Jurkat, Clone E6-1 (cell line): Measurements from ENCODE around the gene TAF5L.
"Not testable (repeated sequence)": the region's sequence is repeated elsewhere in the genome, so short reads cannot be mapped to it uniquely, and the experiment has no call there.

Source experiments
- DNase-seq: peaks from one replicate; pipeline ENCODE4 v3.0.0-alpha.2; 2011; ENCODE audit warnings: low read depth, low spot score
- H3K4me3 ChIP-seq: 2 replicates; pipeline ENCODE4 v1.5.1; 2011; ENCODE audit warnings: mild to moderate bottlenecking, low read length, control low read depth, moderate library complexity

The TAF5L gene

GRCh38 chr1:229643996-229644745 is 18.2 kb upstream of the TAF5L start:
- DNase-seq = no peak

GRCh38 chr1:229642970-229643369 is 17.0 kb upstream of the TAF5L start:
- no peak for DNase-seq
- no peak overlapping the region for H3K4me3 ChIP-seq

More at GRCh38 chr1:229643996-229644745, 18.2 kb upstream of the TAF5L start:
- H3K4me3 ChIP-seq = no peak overlapping the region

- H3K4me3 ChIP-seq = no peak overlapping the region
- DNase-seq = no peak
These were observed 16.5 kb upstream of the TAF5L start for GRCh38 chr1:229642376-229642775.

- H3K4me3 ChIP-seq = no peak overlapping the region
- DNase-seq = no peak
These were observed 15.4 kb upstream of the TAF5L start for GRCh38 chr1:229641306-229641705.

- H3K4me3 ChIP-seq = no peak overlapping the region
- DNase-seq = no peak
These were observed 14.5 kb upstream of the TAF5L start for GRCh38 chr1:229640455-229640854.

GRCh38 chr1:229637746-229638145 is 11.8 kb upstream of the TAF5L start:
- H3K4me3 ChIP-seq = no peak overlapping the region
- no peak for DNase-seq

DNA sequence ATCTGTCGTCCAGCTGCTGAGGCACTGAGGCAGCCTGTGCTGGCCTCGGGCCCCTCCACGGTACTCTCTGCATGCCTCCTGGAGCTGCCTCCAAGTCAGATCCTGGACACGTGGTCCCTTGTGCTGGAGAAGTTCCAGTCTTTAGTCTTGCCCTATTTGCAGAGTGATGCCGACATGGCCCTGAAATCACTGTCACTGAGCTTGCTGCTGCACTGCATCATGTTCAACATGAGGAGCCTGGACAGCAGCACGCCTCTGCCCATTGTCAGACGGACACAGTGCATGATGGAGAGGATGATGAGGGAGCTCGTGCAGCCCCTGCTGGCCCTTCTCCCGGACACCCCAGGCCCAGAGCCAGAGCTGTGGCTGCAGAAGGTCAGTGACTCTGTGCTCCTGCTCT is 10.1 kb upstream of the TAF5L start:
- no peak for DNase-seq

DNA sequence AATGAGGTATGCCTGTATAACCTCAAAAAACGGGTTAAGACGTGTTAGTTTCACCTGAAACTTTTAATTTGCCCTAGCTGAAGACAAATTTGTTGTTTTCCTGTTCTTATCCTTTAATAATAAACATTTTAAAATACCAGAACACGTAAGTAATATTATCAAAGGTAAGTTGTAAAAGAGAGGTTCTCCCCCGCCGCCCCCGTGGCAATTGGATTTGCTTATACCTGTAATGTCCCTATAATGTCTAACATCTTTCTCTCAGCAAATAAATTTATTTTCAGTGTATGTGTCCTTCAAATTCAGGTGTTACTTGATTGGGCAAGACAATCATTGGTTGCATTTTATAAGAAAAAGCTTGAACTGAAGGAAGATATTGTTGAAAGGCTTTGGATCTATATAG is 6.0 kb upstream of the TAF5L start:
- no peak for DNase-seq
- H3K4me3 ChIP-seq = no peak overlapping the region

More for the DNA sequence above, 10.1 kb upstream of the TAF5L start:
- no peak overlapping the region for H3K4me3 ChIP-seq

DNA sequence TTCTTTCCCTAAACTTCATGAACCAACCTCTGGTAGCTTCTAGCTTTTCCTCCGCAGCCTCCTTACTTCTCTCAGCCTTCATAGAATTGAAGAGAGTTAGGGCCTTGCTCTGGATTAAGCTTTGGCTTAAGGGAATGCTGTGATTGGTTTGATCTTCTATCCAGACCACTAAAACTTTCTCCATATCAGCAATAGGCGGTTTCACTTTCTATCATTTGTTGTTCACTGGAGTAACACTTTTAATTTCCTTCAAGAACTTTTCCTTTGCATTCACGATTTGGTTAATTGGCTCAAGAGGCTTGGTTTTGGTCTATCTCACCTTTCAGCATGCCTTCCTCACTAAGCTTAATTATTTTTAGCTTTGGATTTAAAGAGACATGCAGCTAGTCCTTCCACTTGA is 5.2 kb upstream of the TAF5L start:
- no peak for DNase-seq
- no peak overlapping the region for H3K4me3 ChIP-seq

- no peak overlapping the region for H3K4me3 ChIP-seq
- no peak for DNase-seq
These were observed 3.3 kb upstream of the TAF5L start for GRCh38 chr1:229629261-229629660.

GRCh38 chr1:229627003-229627402 is 1.1 kb upstream of the TAF5L start:
- peak overlapping the region; percentile 98 for H3K4me3 ChIP-seq
- no peak for DNase-seq

GRCh38 chr1:229625071-229625914 is 629 bp downstream of the TAF5L start:
- DNase-seq = peak; percentile 23
- peak overlapping the region; percentile 98 for H3K4me3 ChIP-seq

GRCh38 chr1:229624521-229625070 is 1.3 kb downstream of the TAF5L start:
- no peak for DNase-seq
- peak overlapping the region; percentile 98 for H3K4me3 ChIP-seq

GRCh38 chr1:229623838-229624237 is 2.1 kb downstream of the TAF5L start:
- DNase-seq = no peak
- H3K4me3 ChIP-seq = no peak overlapping the region

DNA sequence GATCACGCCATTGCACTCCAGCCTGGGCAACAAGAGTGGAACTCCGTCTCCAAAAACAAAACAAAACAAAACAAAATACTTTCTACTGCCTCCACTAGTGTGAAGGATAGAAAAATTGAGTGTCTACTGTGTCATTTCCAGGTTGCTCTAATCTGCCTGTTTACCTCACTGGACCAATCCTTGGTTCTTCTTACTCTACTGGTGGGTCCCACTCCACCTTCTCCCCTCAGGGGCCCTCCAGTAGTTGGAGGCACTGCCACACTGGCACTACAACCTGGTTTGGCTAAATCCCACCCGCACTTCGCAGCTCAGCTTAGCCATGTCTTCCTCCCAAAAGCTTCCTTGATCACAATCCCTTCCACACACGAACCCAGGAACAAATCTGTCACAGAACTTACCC is 2.7 kb downstream of the TAF5L start:
- H3K4me3 ChIP-seq = no peak overlapping the region
- no peak for DNase-seq

DNA sequence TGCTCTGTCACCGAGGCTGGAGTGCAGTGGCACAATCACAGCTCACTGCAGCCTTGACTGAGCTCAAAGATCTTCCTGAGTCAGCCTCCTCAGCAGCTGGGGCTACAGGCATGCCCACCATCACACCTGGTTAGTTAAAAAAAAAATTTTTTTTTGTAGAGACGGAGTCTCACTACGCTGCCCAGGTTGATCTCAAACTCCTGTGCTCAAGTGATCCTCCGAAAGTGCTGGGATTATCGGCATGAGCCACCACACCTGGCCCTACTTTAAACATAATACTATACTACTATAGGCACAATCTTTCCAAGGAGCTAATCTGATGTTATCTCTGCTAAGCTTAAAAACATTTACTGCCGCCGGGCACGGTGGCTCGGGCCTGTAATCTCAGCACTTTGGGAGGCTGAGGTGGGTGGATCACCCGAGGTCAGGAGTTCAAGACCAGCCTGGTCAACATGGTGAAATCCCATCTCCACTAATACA is 3.2 kb downstream of the TAF5L start:
- DNase-seq = not testable (repeated sequence)

GRCh38 chr1:229621663-229622062 is 4.3 kb downstream of the TAF5L start:
- H3K4me3 ChIP-seq = no peak overlapping the region
- DNase-seq = no peak

More for the DNA sequence above, 3.2 kb downstream of the TAF5L start:
- not testable (repeated sequence) for H3K4me3 ChIP-seq

GRCh38 chr1:229620876-229621275 is 5.0 kb downstream of the TAF5L start:
- H3K4me3 ChIP-seq = no peak overlapping the region
- no peak for DNase-seq

- no peak overlapping the region for H3K4me3 ChIP-seq
- DNase-seq = peak; percentile 14
These were observed 6.3 kb downstream of the TAF5L start for GRCh38 chr1:229619614-229620013.

- DNase-seq = no peak
- H3K4me3 ChIP-seq = no peak overlapping the region
These were observed 6.9 kb downstream of the TAF5L start for GRCh38 chr1:229619002-229619401.
